ENCODE measurements around the gene SYAP1.

SYAP1 gene

GRCh38 chrX:16797841-16798240, 78.4 kb downstream of the SYAP1 start:
- TF ChIP-seq CTCF (conservative IDR thresholded peaks at IDR 0.05; ENCODE audit: low read depth), result no peak
- H3K27ac ChIP-seq, result no peak overlapping the region
- DNase-seq (ENCODE audit: low spot score), result no peak
- ChIA-PET POLR2A (ENCODE audit: low non-redundant PET) (no interaction called here), CTCF (no interaction called here)

GRCh38 chrX:16804923-16805464, 85.6 kb downstream of the SYAP1 start:
- TF ChIP-seq CTCF (conservative IDR thresholded peaks at IDR 0.05; ENCODE audit: low read depth), result no peak
- POLR2A ChIA-PET (ENCODE audit: low non-redundant PET), result no interaction called here
- CTCF ChIA-PET, result no interaction called here
- DNase-seq (ENCODE audit: low spot score), result no peak
- H3K27ac ChIP-seq, result no peak overlapping the region

- TF ChIP-seq CTCF (conservative IDR thresholded peaks at IDR 0.05; ENCODE audit: low read depth), result no peak
- DNase-seq (ENCODE audit: low spot score), result no peak
- ChIA-PET POLR2A (ENCODE audit: low non-redundant PET) (no interaction called here), CTCF (no interaction called here)
- no peak overlapping the region for H3K27ac ChIP-seq
These were observed 88.1 kb downstream of the SYAP1 start for GRCh38 chrX:16807548-16807947.

DNA sequence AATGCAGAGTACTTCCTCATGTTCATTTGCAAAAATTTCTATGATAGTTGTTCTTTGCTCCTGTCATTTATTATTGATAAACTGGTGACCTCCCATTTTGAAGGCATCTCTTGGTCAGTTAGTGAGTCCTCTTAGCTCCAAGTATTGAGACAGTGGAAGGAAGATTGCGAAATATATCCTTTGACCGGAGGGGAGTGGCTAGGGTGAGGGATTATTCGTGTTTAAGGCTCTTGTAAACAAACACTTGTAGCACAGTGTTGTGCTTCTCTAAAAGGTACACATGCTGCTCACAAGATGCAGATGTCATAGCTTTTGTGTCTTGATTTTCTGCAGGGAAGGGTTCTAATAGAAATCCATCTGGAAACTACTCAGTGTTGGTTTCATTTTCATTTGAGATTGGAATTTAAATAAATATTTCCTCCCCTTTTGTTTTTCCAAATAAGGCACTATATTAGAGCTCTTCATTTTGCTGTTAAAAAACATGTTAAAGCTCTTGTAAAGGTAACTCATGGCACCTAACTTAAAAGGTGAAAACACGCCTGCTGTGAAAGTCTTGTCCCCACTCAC, 88.6 kb downstream of the SYAP1 start:
- TF ChIP-seq CTCF (conservative IDR thresholded peaks at IDR 0.05; ENCODE audit: low read depth), result no peak
- POLR2A ChIA-PET (ENCODE audit: low non-redundant PET), result no interaction called here
- CTCF ChIA-PET, result interaction anchor here (0.6 kb wide), 1 partner anchor 65 kb away, joined by 3 read pairs; no protein-coding TSS in a partner anchor
- H3K27ac ChIP-seq, result no peak overlapping the region
- peak; percentile 45 for DNase-seq (ENCODE audit: low spot score)

GRCh38 chrX:16814597-16814996, 95.2 kb downstream of the SYAP1 start:
- TF ChIP-seq CTCF (conservative IDR thresholded peaks at IDR 0.05; ENCODE audit: low read depth), result no peak
- H3K27ac ChIP-seq, result no peak overlapping the region
- no peak for DNase-seq (ENCODE audit: low spot score)
- CTCF ChIA-PET, result no interaction called here
- POLR2A ChIA-PET (ENCODE audit: low non-redundant PET), result no interaction called here

All from RWPE1 (cell line).